Lower lobe of right lung (tissue), 2 donors: ENCODE data around the gene DYSF. TPM values are rescaled to one million over a fixed set of nuclear protein-coding genes. Genes with fewer than 3 reads are reported as not detected.

ENCODE experiments used
- ATAC-seq, 2 donors: fragments of 200-7000 bp; cut with Tn5 transposase; one replicate each; pipeline ENCODE4 v1.9.1; 2020 to 2022; ENCODE audit warnings: mild to moderate bottlenecking in 2 of 2, moderate library complexity in 2 of 2
- DNase-seq: peaks from one replicate; pipeline ENCODE4 v3.0.0-alpha.2; 2020
- H3K27ac ChIP-seq: fragments of 200-600 bp; one replicate; pipeline ENCODE4 v1.8.0; 2022
- H3K27me3 ChIP-seq: fragments of 200-600 bp; one replicate; pipeline ENCODE4 v1.8.0; 2022; ENCODE audit warnings: low read depth
- H3K36me3 ChIP-seq: fragments of 200-600 bp; one replicate; pipeline ENCODE4 v1.8.0; 2022; ENCODE audit warnings: mild to moderate bottlenecking
- H3K4me1 ChIP-seq: fragments of 200-600 bp; one replicate; pipeline ENCODE4 v1.8.0; 2022
- H3K4me3 ChIP-seq: fragments of 200-600 bp; one replicate; pipeline ENCODE4 v1.8.0; 2022; ENCODE audit warnings: mild to moderate bottlenecking
- H3K9me3 ChIP-seq: fragments of 200-600 bp; one replicate; pipeline ENCODE4 v1.8.0; 2022
- intact Hi-C: fragments of 100-400 bp; cut with DNase I; formaldehyde crosslinking; loops from one replicate; pipeline ENCODE4 v1.11.0; 2022
- total RNA-seq: library from RNA; stranded (reverse); fragmentation: NEBNext Ultra II Directional; extraction: Animal tissue kit (Norgen Biotek cat#: 25700); gene quantifications from one replicate; pipeline ENCODE4 v1.2.1, GENCODE V29; 2021
- TF ChIP-seq, protein P1 (sequence below): fragments of 200-600 bp; IDR thresholded peaks from one replicate; pipeline ENCODE4 v1.8.0; 2022; ENCODE audit warnings: antibody characterized with exemption, mild to moderate bottlenecking
- donor health status: DM: no; HTN: yes; CAD: no; lungs with severe emphysema.

The DYSF gene
- total RNA-seq, 1 donor from 2014 or later, result 41.2 TPM

- DNase-seq, result no peak
- Histone ChIP-seq H3K27ac (no peak overlapping the region), H3K36me3 (no peaks in the 10 kb centered on the region), H3K27me3 (no peaks in the 10 kb centered on the region), H3K4me3 (no peak overlapping the region), H3K4me1 (peaks cover 25% of the 10 kb centered on the region), H3K9me3 (no peaks in the 10 kb centered on the region)
- TF ChIP-seq, protein P1, sequence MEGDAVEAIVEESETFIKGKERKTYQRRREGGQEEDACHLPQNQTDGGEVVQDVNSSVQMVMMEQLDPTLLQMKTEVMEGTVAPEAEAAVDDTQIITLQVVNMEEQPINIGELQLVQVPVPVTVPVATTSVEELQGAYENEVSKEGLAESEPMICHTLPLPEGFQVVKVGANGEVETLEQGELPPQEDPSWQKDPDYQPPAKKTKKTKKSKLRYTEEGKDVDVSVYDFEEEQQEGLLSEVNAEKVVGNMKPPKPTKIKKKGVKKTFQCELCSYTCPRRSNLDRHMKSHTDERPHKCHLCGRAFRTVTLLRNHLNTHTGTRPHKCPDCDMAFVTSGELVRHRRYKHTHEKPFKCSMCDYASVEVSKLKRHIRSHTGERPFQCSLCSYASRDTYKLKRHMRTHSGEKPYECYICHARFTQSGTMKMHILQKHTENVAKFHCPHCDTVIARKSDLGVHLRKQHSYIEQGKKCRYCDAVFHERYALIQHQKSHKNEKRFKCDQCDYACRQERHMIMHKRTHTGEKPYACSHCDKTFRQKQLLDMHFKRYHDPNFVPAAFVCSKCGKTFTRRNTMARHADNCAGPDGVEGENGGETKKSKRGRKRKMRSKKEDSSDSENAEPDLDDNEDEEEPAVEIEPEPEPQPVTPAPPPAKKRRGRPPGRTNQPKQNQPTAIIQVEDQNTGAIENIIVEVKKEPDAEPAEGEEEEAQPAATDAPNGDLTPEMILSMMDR, result no peak
- intact Hi-C loops, result loop anchor here (5.0 kb wide), 1 partner anchor 184 kb away; no protein-coding TSS in a partner anchor
- ATAC-seq, result no peak
These were observed 160.1 kb downstream of the DYSF start for GRCh38 chr2:71613403-71613952.

GRCh38 chr2:71613953-71614925, 160.9 kb downstream of the DYSF start:
- Histone ChIP-seq H3K36me3 (no peaks in the 10 kb centered on the region), H3K27me3 (no peaks in the 10 kb centered on the region), H3K4me1 (peaks cover 25% of the 10 kb centered on the region), H3K4me3 (no peak overlapping the region), H3K27ac (peak overlapping the region; percentile 78), H3K9me3 (no peaks in the 10 kb centered on the region)
- DNase-seq (no peak), ATAC-seq (no peak)
- intact Hi-C loops, result loop anchor here (5.0 kb wide), 1 partner anchor 183 kb away; no protein-coding TSS in a partner anchor
- TF ChIP-seq, protein P1, result no peak

DNA sequence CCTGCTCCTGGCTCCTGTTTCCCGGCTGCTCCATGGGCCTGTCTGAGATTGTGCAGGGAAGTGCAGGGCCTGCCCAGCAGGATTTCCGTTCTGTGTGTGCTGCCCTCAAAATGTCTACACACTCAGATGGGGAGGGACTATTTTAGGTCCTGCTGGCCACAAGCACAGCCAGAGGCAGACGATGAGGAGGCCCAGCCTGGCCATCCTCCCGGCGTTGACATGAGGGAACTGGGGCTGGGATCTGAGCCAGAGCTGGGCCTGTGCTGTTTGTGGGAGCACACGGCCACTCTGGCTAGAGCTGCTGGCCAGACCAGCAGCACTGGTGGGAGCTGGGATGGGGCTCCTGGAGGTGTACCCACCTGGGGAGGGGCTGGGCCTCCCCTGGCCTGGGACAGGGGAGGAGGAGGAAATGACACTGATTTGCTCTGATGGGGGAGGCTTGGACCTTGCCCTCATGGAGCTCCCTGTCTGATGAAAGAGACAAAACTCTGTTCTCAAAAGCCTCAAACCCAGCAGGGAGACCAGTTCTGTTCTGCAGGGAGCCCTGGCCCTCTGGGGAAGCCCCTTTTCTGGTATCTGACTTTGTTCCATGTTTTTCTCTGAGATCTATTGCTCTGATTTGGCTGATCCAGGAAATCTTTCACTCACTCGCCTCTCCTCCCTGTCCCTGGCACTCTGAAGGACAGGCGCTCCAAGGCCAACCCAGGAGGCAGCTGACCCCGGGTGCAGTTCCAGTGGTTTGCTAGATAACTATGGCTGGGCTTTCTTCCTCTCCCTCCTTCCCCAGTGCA, 161.8 kb downstream of the DYSF start:
- DNase-seq (peak; percentile 69), ATAC-seq (peak; percentile 48 to 69)
- TF ChIP-seq, protein P1, result no peak
- no peaks in the 10 kb centered on the region for H3K36me3 ChIP-seq
- H3K9me3 ChIP-seq, result no peaks in the 10 kb centered on the region
- H3K4me3 ChIP-seq, result no peak overlapping the region
- intact Hi-C loops, result loop anchor here (5.0 kb wide), 1 partner anchor 182 kb away; no protein-coding TSS in a partner anchor
- no peaks in the 10 kb centered on the region for H3K27me3 ChIP-seq
- H3K4me1 ChIP-seq, result peaks cover 25% of the 10 kb centered on the region
- H3K27ac ChIP-seq, result peak overlapping the region; percentile 78

DNA sequence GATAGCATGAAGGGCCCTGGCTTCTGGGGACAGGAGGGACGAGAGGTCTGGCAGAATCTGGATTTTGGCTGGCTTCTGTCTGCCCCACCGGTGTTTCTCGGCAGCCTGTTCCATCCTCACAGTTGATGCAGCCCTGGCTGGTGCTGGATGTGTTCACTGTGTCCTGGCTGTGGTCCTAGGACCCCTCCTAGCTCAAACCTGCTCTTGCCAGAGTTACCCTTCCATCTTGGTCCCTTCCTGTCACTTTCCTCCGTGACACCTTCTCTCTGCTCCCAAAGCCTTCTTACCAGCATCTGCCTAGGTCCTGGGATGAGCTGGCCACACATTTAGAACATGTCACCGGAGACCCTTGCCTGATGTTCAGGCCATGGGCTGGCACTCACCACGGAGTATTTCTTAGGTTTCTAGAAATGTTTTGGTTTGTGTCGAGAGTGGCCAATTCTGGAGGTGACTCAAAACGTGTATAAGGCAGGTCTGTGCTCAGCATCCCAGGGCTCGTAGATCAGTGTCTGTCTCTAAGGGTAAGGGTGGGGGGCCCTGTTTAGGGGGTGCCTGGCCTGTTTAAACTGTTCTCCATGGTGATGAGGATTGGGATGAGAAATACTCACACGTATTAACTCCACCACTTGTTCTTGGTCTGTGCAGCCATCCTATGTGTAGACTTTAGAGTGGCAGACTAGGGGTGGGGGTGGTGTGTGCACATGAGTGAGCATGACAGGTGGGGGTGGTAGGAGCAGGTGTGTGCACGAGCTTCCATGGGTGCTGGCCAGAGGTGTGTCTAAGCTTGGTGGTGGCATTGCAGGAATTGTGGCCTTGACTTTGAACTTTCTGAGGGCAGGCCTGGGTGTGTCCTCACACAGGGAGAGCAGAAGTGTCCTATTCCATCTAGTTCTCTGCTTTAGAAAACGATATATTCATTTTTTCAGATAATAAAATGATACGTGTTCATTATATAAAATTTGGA, 162.7 kb downstream of the DYSF start:
- H3K4me1 ChIP-seq, result peaks cover 25% of the 10 kb centered on the region
- H3K36me3 ChIP-seq, result no peaks in the 10 kb centered on the region
- intact Hi-C loops, result no loop called here
- H3K27ac ChIP-seq, result peak overlapping the region; percentile 78
- H3K9me3 ChIP-seq, result no peaks in the 10 kb centered on the region
- ATAC-seq (no peak), DNase-seq (no peak)
- no peaks in the 10 kb centered on the region for H3K27me3 ChIP-seq
- TF ChIP-seq, protein P1, result no peak
- H3K4me3 ChIP-seq, result no peak overlapping the region
